Naive thymus-derived CD4-positive, alpha-beta T cell (primary cell): ENCODE data around the gene HTD2. TPM values are rescaled to one million over a fixed set of nuclear protein-coding genes. Genes with fewer than 3 reads are reported as not detected.

Experiments used
- ATAC-seq: fragments of 150-1000 bp; cut with Tn5 transposase; 2 replicates; pipeline ENCODE4 v1.10.0; 2021; ENCODE audit warnings: mild to moderate bottlenecking, moderate library complexity
- CTCF ChIA-PET: fragments of 350-600 bp; sonication (Branson Sonifier 250); formaldehyde crosslinking; loops from one replicate; lab custom pipeline; 2021; ENCODE audit warnings: antibody characterized with exemption; lab: Charles Lee
- POLR2A ChIA-PET: fragments of 350-600 bp; sonication (Branson Sonifier 250); formaldehyde crosslinking; loops from one replicate; lab custom pipeline; 2021; ENCODE audit warnings: antibody characterized with exemption, inconsistent platforms; lab: Charles Lee
- DNase-seq, 9 donors: peaks; one replicate each; pipeline versions ENCODE4 v3.0.0 to v3.0.0-alpha.2; 2020 to 2022; ENCODE audit warnings: mixed read lengths in 1 of 9
- H3K27ac ChIP-seq: one replicate; pipeline ENCODE4 v1.7.0; 2013; ENCODE audit warnings: mild to moderate bottlenecking, low read depth, low read length, moderate library complexity
- H3K27me3 ChIP-seq, 2 donors: one replicate each; pipeline ENCODE4 v1.7.0; 2013; ENCODE audit warnings: low read length in 2 of 2, mild to moderate bottlenecking in 2 of 2, moderate library complexity in 2 of 2; ENCODE audit not compliant: control insufficient read depth in 2 of 2, insufficient read depth in 2 of 2
- H3K36me3 ChIP-seq, 3 experiments: 1 replicate in 2 of 3; 2 replicates in 1 of 3; pipeline ENCODE4 v1.7.0; 2013; ENCODE audit warnings: low read length in 3 of 3, mild to moderate bottlenecking in 3 of 3, moderate library complexity in 1 of 3; ENCODE audit not compliant: insufficient read depth in 3 of 3, control insufficient read depth in 2 of 3
- H3K4me1 ChIP-seq, 2 donors: one replicate each; pipeline ENCODE4 v1.7.0; 2013; ENCODE audit warnings: low read length in 2 of 2, mild to moderate bottlenecking in 2 of 2, moderate library complexity in 1 of 2; ENCODE audit not compliant: control insufficient read depth in 2 of 2, insufficient read depth in 2 of 2
- H3K4me3 ChIP-seq: 2 replicates; pipeline ENCODE4 v1.7.0; 2013; ENCODE audit warnings: mild to moderate bottlenecking, low read length
- H3K9me3 ChIP-seq, 3 experiments: 1 replicate in 2 of 3; 2 replicates in 1 of 3; pipeline ENCODE4 v1.7.0; 2013; ENCODE audit warnings: low read length in 3 of 3; ENCODE audit not compliant: control insufficient read depth in 2 of 3
- H3K27ac Mint-ChIP-seq, 9 donors: one replicate each; pipeline ENCODE4 v1.8.0; 2020 to 2022; ENCODE audit warnings: mixed read lengths in 9 of 9, mild to moderate bottlenecking in 8 of 9, moderate library complexity in 5 of 9, inconsistent platforms in 2 of 9
- H3K27me3 Mint-ChIP-seq, 5 donors: one replicate each; pipeline ENCODE4 v1.8.0; 2021 to 2022; ENCODE audit warnings: mixed read lengths in 5 of 5, mild to moderate bottlenecking in 1 of 5
- H3K36me3 Mint-ChIP-seq, 5 donors: one replicate each; pipeline ENCODE4 v1.8.0; 2020 to 2022; ENCODE audit warnings: mixed read lengths in 5 of 5, mild to moderate bottlenecking in 3 of 5, inconsistent platforms in 1 of 5
- H3K4me1 Mint-ChIP-seq, 7 donors: one replicate each; pipeline ENCODE4 v1.8.0; 2020 to 2022; ENCODE audit warnings: mixed read lengths in 7 of 7, mild to moderate bottlenecking in 3 of 7, inconsistent platforms in 1 of 7
- H3K4me3 Mint-ChIP-seq, 10 donors: one replicate each; pipeline ENCODE4 v1.8.0; 2020 to 2022; ENCODE audit warnings: mild to moderate bottlenecking in 10 of 10, mixed read lengths in 10 of 10, moderate library complexity in 6 of 10, inconsistent platforms in 2 of 10
- H3K9me3 Mint-ChIP-seq, 11 donors: one replicate each; pipeline ENCODE4 v1.8.0; 2020 to 2022; ENCODE audit warnings: mixed read lengths in 11 of 11, mild to moderate bottlenecking in 4 of 11, inconsistent platforms in 1 of 11, moderate library complexity in 1 of 11
- intact Hi-C, 2 donors: fragments of 100-400 bp; cut with micrococcal nuclease; formaldehyde crosslinking; loops; one replicate each; pipeline ENCODE4 v1.15.1; 2023
- polyA plus RNA-seq, 2 donors: library from polyadenylated mRNA; unstranded; fragments of 300-500 nt; fragmentation: Illumina TruSeq; gene quantifications; one replicate each; pipeline ENCODE4 v1.2.3, GENCODE V29; 2021
- total RNA-seq, 6 experiments: library from RNA in 5 of 6; stranded (reverse) in 5 of 6; gene quantifications; 1 replicate in 5 of 6; 2 replicates in 1 of 6; pipeline ENCODE4 v1.2.3 and lab custom pipeline; 2021 to 2026

HTD2 gene
- total RNA-seq (10 to 100 TPM in 2 of 5 experiments, 1 to 10 TPM in 3; 4.5 to 10.6 (median 9.2) TPM), polyA plus RNA-seq (10 to 100 TPM; 25.7 to 35.8 TPM), total RNA-seq (lab: John Stamatoyannopoulos, UW) (1.6 reads per million, percentile 5 among the genes with 10 or more reads in this experiment)

GRCh38 chr3:58305882-58306711, at the start of gene HTD2, which contains the start of gene RPP14:
Gene HTD2, plus strand, starts transcription at chr3:58306520. Its CDS starts 11,094 bp downstream, at chr3:58317614.
Gene RPP14, plus strand, starts transcription at chr3:58306245. Its CDS starts 4,085 bp downstream, at chr3:58310330.
- DNase-seq (peak; percentile 96 to 99 (median 98)), ATAC-seq (peak; percentile 95)
- POLR2A ChIA-PET: interaction anchor here (0.6 to 4.0 kb wide), 19 partner anchors 12 to 750 kb away, joined by 3 to 29 read pairs (median 5); partner anchors contain the start of genes ABHD6, FLNB, KCTD6 and PDE12
- CTCF ChIA-PET: interaction anchor here (0.7 to 4.3 kb wide), 21 partner anchors 11 to 324 kb away, joined by 3 to 42 read pairs (median 5); partner anchors contain the start of genes ABHD6, KCTD6 and PXK
- peaks cover 0 to 13% (median 7%) of the 10 kb centered on the region in 5 donors for H3K36me3 Mint-ChIP-seq
- H3K9me3 Mint-ChIP-seq: peaks cover 0 to 15% (median 3%) of the 10 kb centered on the region in 11 donors
- peaks cover 5 to 13% (median 8%) of the 10 kb centered on the region in 5 donors for H3K27me3 Mint-ChIP-seq
- no peaks in the 10 kb centered on the region for H3K27me3 ChIP-seq
- peak within 1 kb of the TSS; percentile 90 for H3K4me3 ChIP-seq
- peaks cover 0 to 14% (median 1%) of the 10 kb centered on the region in 3 experiments for H3K36me3 ChIP-seq
- peak within 1 kb of the TSS; percentile 98 for H3K27ac ChIP-seq
- peak within 1 kb of the TSS; percentile 94 to 99 (median 97) for H3K4me3 Mint-ChIP-seq
- peaks cover 21 to 24% of the 10 kb centered on the region in 2 donors for H3K4me1 ChIP-seq
- intact Hi-C loops: loop anchor here (1.0 to 5.0 kb wide), 19 partner anchors 26 to 1623 kb away; partner anchors contain the start of genes ABHD6 (in 2 of the 2), FLNB (in 2 of the 2), PDHB (in 2 of the 2) and SLMAP (in 2 of the 2)
- no peaks in the 10 kb centered on the region for H3K9me3 ChIP-seq
- peak within 1 kb of the TSS; percentile 99 to 100 (median 99) for H3K27ac Mint-ChIP-seq
- H3K4me1 Mint-ChIP-seq: peaks cover 28 to 47% (median 36%) of the 10 kb centered on the region in 7 donors

GRCh38 chr3:58258392-58259055, 47.8 kb upstream of the HTD2 start:
- peaks cover 0 to 13% (median 5%) of the 10 kb centered on the region in 3 experiments for H3K36me3 ChIP-seq
- Mint-ChIP-seq H3K4me3 (no peak overlapping the region), H3K9me3 (no peaks in the 10 kb centered on the region), H3K27ac (no peak overlapping the region), H3K27me3 (no peaks in the 10 kb centered on the region), H3K4me1 (peaks cover 0 to 8% (median 0%) of the 10 kb centered on the region in 7 donors), H3K36me3 (peaks cover 4 to 37% (median 20%) of the 10 kb centered on the region in 5 donors)
- POLR2A ChIA-PET: no interaction called here
- no peak overlapping the region for H3K4me3 ChIP-seq
- DNase-seq: no peak
- no peaks in the 10 kb centered on the region for H3K27me3 ChIP-seq
- no peak overlapping the region for H3K27ac ChIP-seq
- H3K9me3 ChIP-seq: no peaks in the 10 kb centered on the region
- no peaks in the 10 kb centered on the region for H3K4me1 ChIP-seq
- intact Hi-C loops: no loop called here
- CTCF ChIA-PET: no interaction called here
- no peak for ATAC-seq

DNA sequence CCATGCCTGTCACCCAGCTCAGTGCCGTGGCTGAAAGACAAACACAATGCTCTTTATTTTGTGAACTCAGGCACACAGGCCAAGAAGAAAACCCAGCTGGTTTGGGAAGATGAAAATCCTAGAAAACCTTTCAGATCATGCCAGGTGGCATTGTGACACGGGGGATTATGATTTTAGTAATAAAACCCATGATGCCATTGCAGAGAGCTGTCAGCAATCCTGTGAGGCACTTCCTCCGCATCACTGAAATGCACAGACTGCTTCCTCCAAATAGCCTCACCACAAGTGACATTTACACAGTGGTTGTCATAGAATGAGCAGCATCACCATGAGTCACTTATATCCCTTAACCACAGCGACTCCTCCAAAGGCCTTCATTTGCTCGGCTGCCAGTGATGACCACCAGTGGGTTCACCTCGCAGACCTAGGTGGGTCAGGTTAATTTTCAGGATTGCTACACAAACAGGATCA, 46.0 kb upstream of the HTD2 start:
- H3K9me3 ChIP-seq: no peaks in the 10 kb centered on the region
- H3K36me3 ChIP-seq: peaks cover 0 to 13% (median 5%) of the 10 kb centered on the region in 3 experiments
- intact Hi-C loops: no loop called here
- no peak overlapping the region for H3K4me3 ChIP-seq
- Mint-ChIP-seq H3K4me1 (peaks cover 0 to 8% (median 0%) of the 10 kb centered on the region in 7 donors), H3K27ac (no peak overlapping the region), H3K27me3 (no peaks in the 10 kb centered on the region), H3K4me3 (no peak overlapping the region), H3K9me3 (no peaks in the 10 kb centered on the region), H3K36me3 (peaks cover 4 to 41% (median 20%) of the 10 kb centered on the region in 5 donors)
- no peaks in the 10 kb centered on the region for H3K27me3 ChIP-seq
- DNase-seq (no peak), ATAC-seq (peak; percentile 71)
- H3K27ac ChIP-seq: no peak overlapping the region
- CTCF ChIA-PET: no interaction called here
- no peaks in the 10 kb centered on the region for H3K4me1 ChIP-seq
- POLR2A ChIA-PET: no interaction called here

DNA sequence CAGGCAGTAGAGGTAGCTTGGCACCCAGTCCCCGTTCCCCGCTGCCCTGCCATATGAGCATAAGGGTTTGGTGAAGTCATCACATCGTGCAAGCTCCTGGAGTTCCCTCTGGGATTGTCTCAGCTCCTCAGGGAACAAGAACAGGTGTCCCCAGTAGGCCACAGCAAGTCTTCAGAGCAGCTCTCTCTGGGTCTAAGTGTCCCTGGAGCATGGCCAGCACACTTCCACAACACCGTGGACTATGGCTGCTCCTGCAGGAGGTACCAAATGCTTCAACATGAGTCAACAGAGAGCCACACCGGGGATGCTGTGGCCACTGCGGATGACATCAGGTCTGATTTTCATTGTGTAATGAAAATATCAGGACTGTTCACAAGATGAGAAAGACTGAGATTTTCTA, 45.6 kb upstream of the HTD2 start:
- H3K4me1 Mint-ChIP-seq: peaks cover 0 to 8% (median 0%) of the 10 kb centered on the region in 7 donors
- no peaks in the 10 kb centered on the region for H3K9me3 ChIP-seq
- ATAC-seq (peak; percentile 44), DNase-seq (no peak)
- H3K27me3 ChIP-seq: no peaks in the 10 kb centered on the region
- H3K4me3 Mint-ChIP-seq: no peak overlapping the region
- H3K9me3 Mint-ChIP-seq: no peaks in the 10 kb centered on the region
- POLR2A ChIA-PET: no interaction called here
- peaks cover 0 to 13% (median 5%) of the 10 kb centered on the region in 3 experiments for H3K36me3 ChIP-seq
- CTCF ChIA-PET: interaction anchor here (0.6 kb wide), 1 partner anchor 18 kb away, joined by 6 read pairs; no protein-coding TSS in a partner anchor
- no peak overlapping the region for H3K27ac Mint-ChIP-seq
- H3K4me1 ChIP-seq: no peaks in the 10 kb centered on the region
- intact Hi-C loops: no loop called here
- peaks cover 4 to 44% (median 20%) of the 10 kb centered on the region in 5 donors for H3K36me3 Mint-ChIP-seq
- H3K4me3 ChIP-seq: no peak overlapping the region
- no peak overlapping the region for H3K27ac ChIP-seq
- H3K27me3 Mint-ChIP-seq: no peaks in the 10 kb centered on the region

GRCh38 chr3:58261954-58262666, 44.2 kb upstream of the HTD2 start:
- H3K27me3 Mint-ChIP-seq: no peaks in the 10 kb centered on the region
- POLR2A ChIA-PET: no interaction called here
- H3K27ac Mint-ChIP-seq: no peak overlapping the region
- no peak overlapping the region for H3K27ac ChIP-seq
- H3K4me1 Mint-ChIP-seq: peaks cover 0 to 8% (median 0%) of the 10 kb centered on the region in 7 donors
- peaks cover 0 to 16% (median 5%) of the 10 kb centered on the region in 3 experiments for H3K36me3 ChIP-seq
- H3K4me3 Mint-ChIP-seq: no peak overlapping the region
- CTCF ChIA-PET: no interaction called here
- no peaks in the 10 kb centered on the region for H3K27me3 ChIP-seq
- no peaks in the 10 kb centered on the region for H3K9me3 Mint-ChIP-seq
- H3K4me3 ChIP-seq: no peak overlapping the region
- intact Hi-C loops: no loop called here
- DNase-seq: no peak
- no peaks in the 10 kb centered on the region for H3K9me3 ChIP-seq
- no peak for ATAC-seq
- H3K4me1 ChIP-seq: no peaks in the 10 kb centered on the region
- peaks cover 3 to 42% (median 21%) of the 10 kb centered on the region in 5 donors for H3K36me3 Mint-ChIP-seq
